Spleen (tissue), 13 donors: ENCODE measurements around the gene TUT7. TPM values are rescaled to one million over a fixed set of nuclear protein-coding genes. Genes with fewer than 3 reads are reported as not detected.
"Not testable (repeated sequence)": the region's sequence is repeated elsewhere in the genome, so short reads cannot be mapped to it uniquely, and the experiment has no call there.

Source experiments
- DNase-seq: peaks from one replicate; pipeline ENCODE4 v3.0.0-alpha.2; 2020
- H3K27ac ChIP-seq, 8 donors: fragments of 200-600 bp; sonication (generic) in 7 of 8; 1 replicate in 4 of 8; 2 replicates in 4 of 8; pipeline versions ENCODE4 v1.5.0 to v1.8.0; 2016 to 2021; ENCODE audit warnings: inconsistent platforms in 4 of 8, mild to moderate bottlenecking in 4 of 8, moderate library complexity in 1 of 8
- H3K27me3 ChIP-seq, 7 donors: fragments of 200-600 bp; sonication (generic) in 6 of 7; replicated peaks in 1 of 7; 1 replicate in 4 of 7; 2 replicates in 3 of 7; pipeline versions ENCODE4 v1.5.0 to v1.8.0; 2016 to 2021; ENCODE audit warnings: inconsistent platforms in 3 of 7, mild to moderate bottlenecking in 1 of 7
- H3K36me3 ChIP-seq, 6 donors: fragments of 200-600 bp; sonication (generic) in 5 of 6; 1 replicate in 4 of 6; 2 replicates in 2 of 6; pipeline versions ENCODE4 v1.5.0 to v1.8.0; 2016 to 2021; ENCODE audit warnings: inconsistent platforms in 2 of 6
- H3K4me1 ChIP-seq, 6 donors: fragments of 200-600 bp; sonication (generic) in 5 of 6; 1 replicate in 3 of 6; 2 replicates in 3 of 6; pipeline versions ENCODE4 v1.5.0 to v1.8.0; 2016 to 2021; ENCODE audit warnings: inconsistent platforms in 3 of 6
- H3K4me3 ChIP-seq, 8 donors: fragments of 200-600 bp; sonication (generic) in 7 of 8; 1 replicate in 4 of 8; 2 replicates in 4 of 8; pipeline versions ENCODE4 v1.5.0 to v1.8.0; 2016 to 2021; ENCODE audit warnings: inconsistent platforms in 4 of 8, mild to moderate bottlenecking in 4 of 8, moderate library complexity in 2 of 8
- H3K9me3 ChIP-seq, 8 donors: fragments of 200-600 bp; sonication (generic) in 7 of 8; 1 replicate in 4 of 8; 2 replicates in 4 of 8; pipeline versions ENCODE4 v1.5.0 to v1.8.0; 2016 to 2021; ENCODE audit warnings: inconsistent platforms in 4 of 8
- POLR2A ChIP-seq, 3 donors: fragments of 450-650 bp; IDR thresholded peaks; one replicate each; pipeline ENCODE4 v1.5.1; 2017; ENCODE audit warnings: antibody characterized with exemption in 3 of 3, mild to moderate bottlenecking in 1 of 3
- POLR2AphosphoS5 ChIP-seq, 3 donors: sonication (generic); formaldehyde crosslinking; IDR thresholded peaks; one replicate each; pipeline ENCODE4 v1.5.1; 2017; ENCODE audit warnings: antibody characterized with exemption in 3 of 3
- WGBS, 5 donors: extraction: QIAGEN DNeasy Blood & Tissue Kit in 3 of 5; methylation state at CpG; one replicate each; pipeline versions ENCODE4 v1.1.5 to v1.1.7; 2013 to 2018; 5-methylcytosine and 5-hydroxymethylcytosine counted together
- intact Hi-C: fragments of 100-400 bp; cut with DNase I; formaldehyde crosslinking; loops from one replicate; pipeline ENCODE4 v1.15.0; 2023; ENCODE audit warnings: low total_unique reads
- long read RNA-seq, 2 donors: transcript quantifications; one replicate each; lab custom pipeline, GENCODE V29; 2026
- polyA plus RNA-seq, 3 donors: library from polyadenylated mRNA; stranded (reverse); fragments of 200-250 nt; gene quantifications; one replicate each; pipeline ENCODE4 v1.2.1, GENCODE V29; 2013
- total RNA-seq, 7 donors: library from RNA; depleted of rRNA in 3 of 7; stranded (reverse); fragments of >200 nt in 3 of 7; fragmentation: NEBNext Ultra II Directional in 4 of 7; extraction: Animal tissue kit (Norgen Biotek cat#: 25700) in 4 of 7; gene quantifications; one replicate each; pipeline versions ENCODE4 v1.1.0 to v1.2.1, GENCODE V29; 2016 to 2021
- TF ChIP-seq, protein P1 (sequence below), 11 experiments: fragments of 200-600 bp in 7 of 11; fragments of 450-650 bp in 4 of 11; sonication (generic) in 4 of 11; IDR thresholded peaks in 8 of 11; conservative IDR thresholded peaks in 3 of 11; 1 replicate in 7 of 11; 2 replicates in 4 of 11; pipeline versions ENCODE4 v1.4.0 to v1.8.0; 2016 to 2021; ENCODE audit warnings: antibody characterized with exemption in 11 of 11, inconsistent platforms in 4 of 11, mild to moderate bottlenecking in 1 of 11
- donor health status: healthy with polysubstance abuse.
- donor health status: DM: no; HTN: no; CAD: no; lungs with moderate emphysema.
- donor health status: DM: no; HTN: no; CAD: no.
- donor health status: Bipolar disorder and iron deficiency.
- donor health status: healthy.
- donor health status: DM: no; HTN: no; CAD: no.
- donor health status: DM: yes; HTN: yes; CAD: no.

TUT7 gene, protein sequence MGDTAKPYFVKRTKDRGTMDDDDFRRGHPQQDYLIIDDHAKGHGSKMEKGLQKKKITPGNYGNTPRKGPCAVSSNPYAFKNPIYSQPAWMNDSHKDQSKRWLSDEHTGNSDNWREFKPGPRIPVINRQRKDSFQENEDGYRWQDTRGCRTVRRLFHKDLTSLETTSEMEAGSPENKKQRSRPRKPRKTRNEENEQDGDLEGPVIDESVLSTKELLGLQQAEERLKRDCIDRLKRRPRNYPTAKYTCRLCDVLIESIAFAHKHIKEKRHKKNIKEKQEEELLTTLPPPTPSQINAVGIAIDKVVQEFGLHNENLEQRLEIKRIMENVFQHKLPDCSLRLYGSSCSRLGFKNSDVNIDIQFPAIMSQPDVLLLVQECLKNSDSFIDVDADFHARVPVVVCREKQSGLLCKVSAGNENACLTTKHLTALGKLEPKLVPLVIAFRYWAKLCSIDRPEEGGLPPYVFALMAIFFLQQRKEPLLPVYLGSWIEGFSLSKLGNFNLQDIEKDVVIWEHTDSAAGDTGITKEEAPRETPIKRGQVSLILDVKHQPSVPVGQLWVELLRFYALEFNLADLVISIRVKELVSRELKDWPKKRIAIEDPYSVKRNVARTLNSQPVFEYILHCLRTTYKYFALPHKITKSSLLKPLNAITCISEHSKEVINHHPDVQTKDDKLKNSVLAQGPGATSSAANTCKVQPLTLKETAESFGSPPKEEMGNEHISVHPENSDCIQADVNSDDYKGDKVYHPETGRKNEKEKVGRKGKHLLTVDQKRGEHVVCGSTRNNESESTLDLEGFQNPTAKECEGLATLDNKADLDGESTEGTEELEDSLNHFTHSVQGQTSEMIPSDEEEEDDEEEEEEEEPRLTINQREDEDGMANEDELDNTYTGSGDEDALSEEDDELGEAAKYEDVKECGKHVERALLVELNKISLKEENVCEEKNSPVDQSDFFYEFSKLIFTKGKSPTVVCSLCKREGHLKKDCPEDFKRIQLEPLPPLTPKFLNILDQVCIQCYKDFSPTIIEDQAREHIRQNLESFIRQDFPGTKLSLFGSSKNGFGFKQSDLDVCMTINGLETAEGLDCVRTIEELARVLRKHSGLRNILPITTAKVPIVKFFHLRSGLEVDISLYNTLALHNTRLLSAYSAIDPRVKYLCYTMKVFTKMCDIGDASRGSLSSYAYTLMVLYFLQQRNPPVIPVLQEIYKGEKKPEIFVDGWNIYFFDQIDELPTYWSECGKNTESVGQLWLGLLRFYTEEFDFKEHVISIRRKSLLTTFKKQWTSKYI (N-terminal part only)
- 100 to 1,000 TPM in 2 of 7 donors, 10 to 100 TPM in 5; 52.6 to 119 (median 63.0) TPM for total RNA-seq
- polyA plus RNA-seq, result 10 to 100 TPM; 17.9 to 20.8 (median 20.1) TPM
- long read RNA-seq, donor 1, result 0 reads
- long read RNA-seq, donor 2, result 0 reads

DNA sequence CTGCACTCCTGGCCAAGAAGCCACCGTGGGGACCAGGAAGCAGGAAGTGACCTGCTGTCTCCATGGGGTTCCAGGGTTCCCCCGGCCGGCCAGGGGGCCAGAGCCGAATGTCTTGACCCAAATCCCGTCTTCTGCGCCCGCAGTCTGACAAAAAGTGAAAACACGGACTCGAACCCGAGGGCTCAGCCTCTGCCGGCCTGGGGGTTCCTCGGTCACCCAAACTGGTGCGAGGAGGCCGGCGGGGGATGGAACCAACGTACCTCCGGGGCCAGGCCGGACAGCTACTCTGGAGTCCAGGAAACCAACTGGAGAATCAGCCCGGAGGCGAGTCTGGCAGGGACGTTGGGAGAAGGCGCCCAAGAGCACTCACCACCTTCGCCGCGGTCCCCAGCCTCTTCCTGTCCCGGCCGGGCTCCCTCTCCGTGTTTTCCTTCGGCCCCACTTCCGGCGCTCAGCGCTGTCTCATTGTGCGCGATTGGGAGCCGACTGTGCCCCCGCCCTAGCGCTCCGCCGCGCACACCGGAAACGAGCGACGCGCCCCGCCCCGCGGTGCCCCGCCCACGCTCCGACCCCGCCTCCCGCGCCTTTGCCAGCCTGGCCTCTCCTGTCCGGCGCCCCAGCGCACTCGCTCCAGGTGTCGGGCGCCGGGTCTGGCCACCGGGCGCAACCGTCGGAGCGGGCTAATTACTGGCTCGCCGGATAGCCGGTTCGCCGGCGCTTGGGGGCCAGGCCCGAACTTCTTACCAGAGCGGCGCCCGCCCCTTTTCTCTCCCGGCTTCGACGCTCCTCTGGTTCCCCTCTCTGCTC lies at the start of gene TUT7:
TUT7 (minus strand) TSS at position 400 of the 807 bp plus-strand sequence. CDS start 1,211 bp downstream, outside the sequence.
- no peaks in the 10 kb centered on the region for H3K9me3 ChIP-seq
- peak within 1 kb of the TSS; percentile 89 to 99 (median 96) for H3K27ac ChIP-seq
- TF ChIP-seq POLR2A (IDR thresholded peaks at IDR 0.05) (peak in 2 of 3 donors; percentile 59 to 74), POLR2AphosphoS5 (IDR thresholded peaks at IDR 0.05) (peak; percentile 91 to 95 (median 93))
- TF ChIP-seq, protein P1, sequence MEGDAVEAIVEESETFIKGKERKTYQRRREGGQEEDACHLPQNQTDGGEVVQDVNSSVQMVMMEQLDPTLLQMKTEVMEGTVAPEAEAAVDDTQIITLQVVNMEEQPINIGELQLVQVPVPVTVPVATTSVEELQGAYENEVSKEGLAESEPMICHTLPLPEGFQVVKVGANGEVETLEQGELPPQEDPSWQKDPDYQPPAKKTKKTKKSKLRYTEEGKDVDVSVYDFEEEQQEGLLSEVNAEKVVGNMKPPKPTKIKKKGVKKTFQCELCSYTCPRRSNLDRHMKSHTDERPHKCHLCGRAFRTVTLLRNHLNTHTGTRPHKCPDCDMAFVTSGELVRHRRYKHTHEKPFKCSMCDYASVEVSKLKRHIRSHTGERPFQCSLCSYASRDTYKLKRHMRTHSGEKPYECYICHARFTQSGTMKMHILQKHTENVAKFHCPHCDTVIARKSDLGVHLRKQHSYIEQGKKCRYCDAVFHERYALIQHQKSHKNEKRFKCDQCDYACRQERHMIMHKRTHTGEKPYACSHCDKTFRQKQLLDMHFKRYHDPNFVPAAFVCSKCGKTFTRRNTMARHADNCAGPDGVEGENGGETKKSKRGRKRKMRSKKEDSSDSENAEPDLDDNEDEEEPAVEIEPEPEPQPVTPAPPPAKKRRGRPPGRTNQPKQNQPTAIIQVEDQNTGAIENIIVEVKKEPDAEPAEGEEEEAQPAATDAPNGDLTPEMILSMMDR (IDR thresholded peaks at IDR 0.05 in 8 of 11, conservative IDR thresholded peaks at IDR 0.05 in 3 of 11), result peak in 2 of 11 experiments; percentile 11 to 26
- DNase-seq, result peak; percentile 99
- H3K36me3 ChIP-seq, result peaks cover 0 to 23% (median 0%) of the 10 kb centered on the region in 6 donors
- peak within 1 kb of the TSS; percentile 82 to 96 (median 90) for H3K4me3 ChIP-seq
- intact Hi-C loops, result no loop called here
- H3K27me3 ChIP-seq, result no peaks in the 10 kb centered on the region
- WGBS, 5 donors, result 0 to 1% (median 0%) methylated on average over 13 to 79 of the region's 79 CpGs
- peaks cover 39 to 62% (median 53%) of the 10 kb centered on the region in 6 donors for H3K4me1 ChIP-seq

GRCh38 chr9:86402591-86402990 lies 48.4 kb upstream of the TUT7 start:
- Histone ChIP-seq H3K27ac (no peak overlapping the region), H3K27me3 (peaks cover 0 to 4% (median 0%) of the 10 kb centered on the region in 7 donors), H3K4me3 (no peak overlapping the region), H3K36me3 (no peaks in the 10 kb centered on the region), H3K4me1 (no peaks in the 10 kb centered on the region), H3K9me3 (no peaks in the 10 kb centered on the region)
- TF ChIP-seq POLR2A (IDR thresholded peaks at IDR 0.05) (no peak), POLR2AphosphoS5 (IDR thresholded peaks at IDR 0.05) (no peak)
- TF ChIP-seq, protein P1 (IDR thresholded peaks at IDR 0.05 in 8 of 11, conservative IDR thresholded peaks at IDR 0.05 in 3 of 11), result no peak
- intact Hi-C loops, result no loop called here
- WGBS, 5 donors, result 19 to 34% (median 26%) methylated on average over 3 of the region's 3 CpGs
- DNase-seq, result no peak

- TF ChIP-seq POLR2A (IDR thresholded peaks at IDR 0.05), result no peak
- TF ChIP-seq, protein P1 (IDR thresholded peaks at IDR 0.05 in 8 of 11, conservative IDR thresholded peaks at IDR 0.05 in 3 of 11), result no peak
- no peak for TF ChIP-seq POLR2AphosphoS5 (IDR thresholded peaks at IDR 0.05)
- intact Hi-C loops, result no loop called here
Observed at GRCh38 chr9:86396412-86396811, 42.2 kb upstream of the TUT7 start.

DNA sequence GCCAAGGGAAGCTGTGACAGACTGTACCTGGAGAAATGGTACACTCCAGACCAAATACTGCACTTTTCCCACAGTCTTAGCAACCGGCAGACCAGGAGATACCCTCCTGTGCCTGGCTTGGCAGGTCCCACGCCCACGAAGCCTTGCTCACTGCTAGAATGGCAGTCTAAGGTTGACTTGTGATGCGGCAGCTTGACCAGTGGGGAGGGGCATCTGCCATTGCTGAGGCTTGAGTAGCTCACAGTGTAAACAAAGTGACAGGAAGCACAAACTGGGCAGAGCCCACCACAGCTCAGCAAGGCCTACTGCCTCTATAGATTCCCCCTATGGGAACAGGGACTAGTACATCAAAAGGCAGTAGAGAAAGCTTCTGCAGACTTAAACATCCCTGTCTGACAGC lies 36.0 kb upstream of the TUT7 start:
- DNase-seq, H3K4me1 ChIP-seq, H3K36me3 ChIP-seq, intact Hi-C loops, H3K4me3 ChIP-seq, H3K27ac ChIP-seq: not testable (repeated sequence)
- WGBS, 5 donors, result 67 to 87% (median 83%) methylated on average over 4 of the region's 4 CpGs
- H3K27me3 ChIP-seq, result peaks cover 0 to 22% (median 0%) of the 10 kb centered on the region in 7 donors
- peaks cover 0 to 10% (median 0%) of the 10 kb centered on the region in 8 donors for H3K9me3 ChIP-seq

More at GRCh38 chr9:86396412-86396811, 42.2 kb upstream of the TUT7 start:
- Histone ChIP-seq H3K9me3 (peaks cover 0 to 13% (median 2%) of the 10 kb centered on the region in 8 donors), H3K36me3 (no peaks in the 10 kb centered on the region), H3K27ac (no peak overlapping the region), H3K4me1 (no peaks in the 10 kb centered on the region), H3K27me3 (no peaks in the 10 kb centered on the region), H3K4me3 (no peak overlapping the region)
- DNase-seq, result no peak
- 88 to 96% (median 88%) methylated on average over 2 of the region's 2 CpGs for WGBS, 5 donors
